Astrocyte of the spinal cord (primary cell): Measurements from ENCODE around the gene PCSK1.

Experiments used
- DNase-seq: peaks from one replicate; pipeline ENCODE4 v3.0.0; 2011; ENCODE audit warnings: low read depth, low spot score
- H3K4me3 ChIP-seq: 2 replicates; pipeline ENCODE4 v1.5.1; 2011; ENCODE audit warnings: low read depth, mild to moderate bottlenecking, low read length, moderate library complexity
- in situ Hi-C: cut with HindIII; loops from 2 replicates; pipeline ENCODE4 v1.10.0; 2017; ENCODE audit warnings: low sequenced_read_pairs
- TF ChIP-seq, protein P1 (sequence below): IDR thresholded peaks from 2 replicates; pipeline ENCODE4 v1.5.1; 2012; ENCODE audit warnings: low read depth, mild to moderate bottlenecking, low read length, inconsistent platforms

The PCSK1 gene

DNA sequence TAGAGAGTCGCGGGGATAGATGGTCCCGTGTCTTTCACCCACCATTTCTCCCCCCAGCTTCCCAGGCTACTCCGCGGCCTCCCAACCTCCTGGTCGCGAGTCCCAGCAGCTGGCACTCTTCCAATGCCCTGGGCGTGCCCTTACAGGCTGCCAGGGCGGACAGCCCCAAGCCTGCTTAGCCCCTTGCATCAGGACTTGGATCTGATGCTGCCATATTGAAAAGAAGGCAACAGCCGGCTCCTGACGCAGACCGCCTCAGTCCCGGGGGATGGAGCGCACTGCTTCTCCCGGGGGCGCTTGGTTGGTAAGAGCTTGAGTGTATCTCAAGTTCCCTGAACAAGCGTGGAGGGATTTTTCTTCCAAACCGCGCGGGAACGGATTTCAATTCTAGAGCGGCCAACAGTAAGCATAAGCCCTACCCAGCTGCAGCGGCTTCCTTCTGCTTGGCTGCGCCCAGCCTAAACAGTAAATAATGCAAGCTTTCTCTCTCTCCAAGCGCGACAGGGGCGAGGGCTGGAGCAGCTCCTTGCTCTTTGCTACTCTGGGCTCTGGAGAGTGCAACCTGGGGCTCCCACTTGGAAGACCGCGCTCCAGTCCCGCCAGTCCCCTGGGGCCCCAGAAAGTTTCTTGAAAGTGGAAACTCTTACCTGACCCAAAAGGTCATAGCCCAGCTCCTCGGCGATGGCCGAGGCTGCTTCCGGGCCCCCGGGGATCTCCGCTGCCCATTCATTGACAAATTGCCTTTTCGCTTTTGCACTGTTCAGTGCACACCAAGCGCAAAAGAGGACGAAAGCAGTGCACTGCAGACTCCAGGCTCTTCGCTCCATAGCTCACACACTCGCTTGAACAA lies 607 bp downstream of the PCSK1 start:
- peak overlapping the region; percentile 15 for H3K4me3 ChIP-seq
- in situ Hi-C loops, result no loop called here
- DNase-seq, result peak; percentile 61
- TF ChIP-seq, protein P1, sequence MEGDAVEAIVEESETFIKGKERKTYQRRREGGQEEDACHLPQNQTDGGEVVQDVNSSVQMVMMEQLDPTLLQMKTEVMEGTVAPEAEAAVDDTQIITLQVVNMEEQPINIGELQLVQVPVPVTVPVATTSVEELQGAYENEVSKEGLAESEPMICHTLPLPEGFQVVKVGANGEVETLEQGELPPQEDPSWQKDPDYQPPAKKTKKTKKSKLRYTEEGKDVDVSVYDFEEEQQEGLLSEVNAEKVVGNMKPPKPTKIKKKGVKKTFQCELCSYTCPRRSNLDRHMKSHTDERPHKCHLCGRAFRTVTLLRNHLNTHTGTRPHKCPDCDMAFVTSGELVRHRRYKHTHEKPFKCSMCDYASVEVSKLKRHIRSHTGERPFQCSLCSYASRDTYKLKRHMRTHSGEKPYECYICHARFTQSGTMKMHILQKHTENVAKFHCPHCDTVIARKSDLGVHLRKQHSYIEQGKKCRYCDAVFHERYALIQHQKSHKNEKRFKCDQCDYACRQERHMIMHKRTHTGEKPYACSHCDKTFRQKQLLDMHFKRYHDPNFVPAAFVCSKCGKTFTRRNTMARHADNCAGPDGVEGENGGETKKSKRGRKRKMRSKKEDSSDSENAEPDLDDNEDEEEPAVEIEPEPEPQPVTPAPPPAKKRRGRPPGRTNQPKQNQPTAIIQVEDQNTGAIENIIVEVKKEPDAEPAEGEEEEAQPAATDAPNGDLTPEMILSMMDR, result no peak

DNA sequence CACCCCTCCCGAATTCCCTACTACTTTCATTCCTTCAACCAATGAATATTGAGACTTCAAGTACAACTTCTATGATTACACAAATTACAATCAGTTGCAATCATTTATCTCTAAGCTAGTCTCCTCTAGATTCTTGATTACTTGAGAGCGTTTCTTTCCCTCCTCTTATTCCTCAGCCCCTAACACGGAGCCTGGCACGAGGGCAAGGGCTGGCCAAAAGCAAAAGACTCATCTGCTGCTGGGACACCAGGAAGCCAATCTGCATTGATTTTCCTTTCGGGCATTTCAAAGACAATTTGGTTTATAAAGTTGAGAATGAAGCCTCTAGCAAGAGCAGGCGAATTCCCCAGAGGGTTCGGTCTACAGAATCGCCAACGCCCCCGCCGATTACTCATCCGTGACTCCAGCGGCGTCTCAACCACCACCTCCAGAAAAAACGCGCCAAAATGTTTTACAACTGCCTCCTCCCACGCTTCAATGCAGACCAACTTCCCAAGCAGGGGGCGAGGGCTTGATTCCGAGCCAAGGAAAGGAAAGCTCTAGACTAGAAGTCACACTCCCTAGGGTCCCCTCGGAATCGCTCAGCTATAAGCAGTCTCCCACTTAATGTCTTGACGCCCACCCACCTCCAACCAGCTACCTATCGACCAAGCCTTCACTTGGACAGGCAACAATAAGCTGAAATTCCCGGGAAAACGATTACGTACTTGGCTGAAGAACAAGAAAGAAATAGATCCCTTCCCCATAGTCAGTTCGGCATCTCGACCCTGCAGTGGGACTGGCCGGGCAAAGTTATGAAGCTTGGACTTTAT lies 1.5 kb downstream of the PCSK1 start:
- TF ChIP-seq, protein P1, result no peak
- DNase-seq, result peak; percentile 44
- no peak overlapping the region for H3K4me3 ChIP-seq
- in situ Hi-C loops, result no loop called here

DNA sequence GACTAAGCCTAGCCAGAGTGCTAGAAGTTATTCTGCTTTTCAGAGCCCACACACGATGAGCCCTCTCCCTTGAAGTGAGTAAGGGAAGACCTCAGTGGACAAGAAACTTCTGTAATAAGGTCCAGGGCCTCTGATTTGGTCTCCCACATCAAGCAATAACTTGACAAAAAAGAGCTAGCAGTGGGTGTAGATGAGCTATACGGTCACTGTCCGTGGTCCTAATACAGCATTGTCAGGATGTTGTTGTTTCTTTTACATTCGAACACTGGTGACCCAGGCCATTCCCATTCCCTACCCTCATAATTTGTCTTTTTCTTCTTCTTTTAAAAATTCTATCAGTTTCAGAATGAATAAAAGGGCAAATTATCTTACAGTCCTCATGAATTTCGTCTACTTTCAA lies 5.2 kb downstream of the PCSK1 start:
- DNase-seq, result peak; percentile 33
- in situ Hi-C loops, result no loop called here
- TF ChIP-seq, protein P1, result no peak
- no peak overlapping the region for H3K4me3 ChIP-seq

DNA sequence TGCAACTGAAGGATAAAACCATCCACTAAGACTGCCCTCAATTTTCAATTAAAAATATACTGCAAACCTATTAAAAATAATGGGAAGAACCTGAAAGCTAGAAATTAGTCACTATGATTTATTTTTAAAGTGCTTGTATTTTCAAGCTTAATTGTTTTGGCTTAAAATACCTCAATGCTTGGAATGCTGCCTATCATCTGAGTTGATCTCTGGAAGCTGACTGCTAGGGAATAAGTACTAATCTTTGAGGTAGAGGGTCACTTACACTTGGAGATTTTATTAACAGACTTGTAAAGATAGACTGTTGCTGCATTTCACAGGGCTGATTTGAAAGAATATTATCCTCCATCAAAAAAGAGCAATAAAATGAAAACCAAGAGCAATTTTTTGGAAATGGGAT lies 6.2 kb downstream of the PCSK1 start:
- TF ChIP-seq, protein P1, result no peak
- in situ Hi-C loops, result no loop called here
- DNase-seq, result no peak
- no peak overlapping the region for H3K4me3 ChIP-seq

DNA sequence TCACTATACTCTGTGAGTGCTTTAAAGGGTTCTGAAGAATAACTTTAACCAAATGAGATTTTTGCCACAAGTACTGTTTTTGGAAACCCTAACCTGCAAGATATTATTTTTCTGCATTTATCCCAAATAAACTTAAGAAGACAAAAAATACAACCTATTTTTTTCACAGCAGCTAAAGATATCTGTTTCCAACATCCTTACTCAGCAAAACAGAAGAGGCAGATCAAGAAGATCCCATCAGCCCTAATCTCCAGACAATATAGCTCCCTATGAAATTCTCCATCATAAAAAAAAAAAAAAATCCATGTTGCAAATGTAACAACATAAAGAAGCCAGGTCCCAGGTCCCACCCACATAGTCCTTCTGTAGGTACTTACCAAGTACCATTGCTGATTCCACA lies 7.6 kb downstream of the PCSK1 start:
- TF ChIP-seq, protein P1, result no peak
- in situ Hi-C loops, result no loop called here
- no peak for DNase-seq
- no peak overlapping the region for H3K4me3 ChIP-seq

DNA sequence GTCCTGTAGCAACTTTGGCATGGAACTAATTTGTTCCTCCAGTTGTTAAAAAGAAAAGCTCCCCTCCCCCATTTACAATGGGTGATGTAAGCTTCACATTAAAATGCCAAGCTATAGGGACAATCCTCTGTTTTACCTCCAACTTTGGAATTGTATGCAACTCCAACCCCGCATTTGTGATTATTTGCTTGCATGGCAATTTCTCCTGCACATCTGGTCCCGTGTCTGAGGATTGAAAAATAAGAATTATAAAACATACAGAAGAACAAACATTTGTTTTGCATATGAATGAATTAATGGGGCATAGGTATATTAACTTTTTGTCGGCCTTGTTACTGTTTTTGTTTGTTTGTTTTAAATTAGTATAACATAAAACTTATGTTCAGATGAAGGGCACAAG lies 17.2 kb downstream of the PCSK1 start:
- in situ Hi-C loops, result no loop called here
- no peak for DNase-seq
- TF ChIP-seq, protein P1, result no peak
- H3K4me3 ChIP-seq, result no peak overlapping the region
